K562 (cell line): Measurements from ENCODE around the gene EGFR.

Experiments used
- ARID2 ChIP-seq: fragments of 450-650 bp; IDR thresholded peaks from 2 replicates; pipeline ENCODE4 v1.6.1; 2017; ENCODE audit warnings: antibody characterized with exemption, mild to moderate bottlenecking
- FOXK2 ChIP-seq, 2 experiments: fragments of 450-650 bp; IDR thresholded peaks in 1 of 2; conservative IDR thresholded peaks in 1 of 2; 2 replicates each; pipeline ENCODE4 v1.6.1; 2016; ENCODE audit warnings: low read depth in 2 of 2, mild to moderate bottlenecking in 1 of 2
- IRF2 ChIP-seq: sonication (generic); formaldehyde crosslinking; IDR thresholded peaks from 2 replicates; pipeline ENCODE4 v1.8.1; 2022; ENCODE audit warnings: mild to moderate bottlenecking, missing genetic modification reagents
- MNT ChIP-seq, 2 experiments: fragments of 450-650 bp; conservative IDR thresholded peaks; 2 replicates each; pipeline ENCODE4 v1.6.1; 2017; ENCODE audit warnings: mild to moderate bottlenecking in 2 of 2, moderate library complexity in 2 of 2
- ZZZ3 ChIP-seq: fragments of 450-650 bp; IDR thresholded peaks from 2 replicates; pipeline ENCODE4 v1.6.1; 2016; ENCODE audit warnings: antibody characterized with exemption, mild to moderate bottlenecking, moderate library complexity

GRCh38 chr7:55247428-55247827 is 228.6 kb downstream of the EGFR start:
- TF ChIP-seq ZZZ3 (no peak), IRF2 (CRISPR knock-in tag) (no peak), FOXK2 (conservative IDR thresholded peaks at IDR 0.05 in 1 of 2, IDR thresholded peaks at IDR 0.05 in 1 of 2; ENCODE audit: low read depth in 2 of 2) (no peak), ARID2 (no peak), MNT (conservative IDR thresholded peaks at IDR 0.05) (no peak)
